ENCODE results near the gene NPPB. TPM values are rescaled to one million over a fixed set of nuclear protein-coding genes. Genes with fewer than 3 reads are reported as not detected.

Gene NPPB
- total and polyA plus RNA-seq, 9 of the 15 experiments (the other 6 are each of a cell fraction or from before 2014, with no cell fraction given): not detected

GRCh38 chr1:11858968-11859871, 475 bp upstream of the NPPB start (continued):
- TF ChIP-seq HINFP (tag; conservative IDR thresholded peaks at IDR 0.05; ENCODE audit: low read depth) (no peak), ARID2 (IDR thresholded peaks at IDR 0.05) (no peak), DACH1 (IDR thresholded peaks at IDR 0.05; ENCODE audit: partially characterized antibody) (no peak), HMGN3 (IDR thresholded peaks at IDR 0.05; ENCODE audit: borderline replicate concordance, extremely low read depth, insufficient read length, low read depth, low read length) (no peak), MCM7 (IDR thresholded peaks at IDR 0.05) (no peak), ZNF780A (CRISPR knock-in tag; IDR thresholded peaks at IDR 0.05) (no peak), ZNF592 (IDR thresholded peaks at IDR 0.05) (no peak), KLF16 (IDR thresholded peaks at IDR 0.05) (no peak), IRF9 (tag; IDR thresholded peaks at IDR 0.05) (no peak), ZNF121 (CRISPR knock-in tag; conservative IDR thresholded peaks at IDR 0.05) (no peak), ATF4 (CRISPR knock-in tag; IDR thresholded peaks at IDR 0.05) (no peak), ZNF212 (CRISPR knock-in tag; IDR thresholded peaks at IDR 0.05) (no peak), CBX1 (IDR thresholded peaks at IDR 0.05; ENCODE audit: low read depth) (0 out of 2 replicates have a peak, but pooled peaks have one; percentile 39), NFE2 (IDR thresholded peaks at IDR 0.05; ENCODE audit: low read depth) (no peak), ZC3H4 (CRISPR knock-in tag; IDR thresholded peaks at IDR 0.05; ENCODE audit: borderline replicate concordance) (no peak), ZNF347 (CRISPR knock-in tag; IDR thresholded peaks at IDR 0.05; ENCODE audit: low read depth) (no peak), NR0B1 (IDR thresholded peaks at IDR 0.05; ENCODE audit: partially characterized antibody) (no peak), PHB (CRISPR knock-in tag; IDR thresholded peaks at IDR 0.05) (no peak)

Measured in K562 (cell line).